Kidney (tissue), 14 donors: Measurements from ENCODE around the gene NBPF4. TPM values are rescaled to one million over a fixed set of nuclear protein-coding genes. Genes with fewer than 3 reads are reported as not detected.

Source experiments
- DNase-seq, 5 donors: peaks; one replicate each; pipeline ENCODE4 v3.0.0-alpha.2; 2013 to 2020
- FAIRE-seq: peaks from 2 replicates; lab custom pipeline; 2012; peaks lifted over from hg19 to GRCh38; lab: Jason Lieb, UNC
- H3K27ac ChIP-seq, 2 donors: one replicate each; pipeline ENCODE4 v1.7.0; 2013; ENCODE audit warnings: low read depth in 2 of 2, low read length in 2 of 2, inconsistent platforms in 1 of 2
- H3K27me3 ChIP-seq: one replicate; pipeline ENCODE4 v1.7.1; 2013; ENCODE audit warnings: low read length, inconsistent platforms; ENCODE audit not compliant: control insufficient read depth, insufficient read depth
- H3K36me3 ChIP-seq, 3 donors: one replicate each; pipeline versions ENCODE4 v1.7.0 to v1.7.1; 2013; ENCODE audit warnings: low read length in 3 of 3, control low read depth in 1 of 3, inconsistent platforms in 1 of 3; ENCODE audit not compliant: insufficient read depth in 3 of 3, control insufficient read depth in 2 of 3
- H3K4me1 ChIP-seq, 3 donors: one replicate each; pipeline versions ENCODE4 v1.7.0 to v1.7.1; 2013; ENCODE audit warnings: low read length in 3 of 3, inconsistent platforms in 1 of 3, low read depth in 1 of 3; ENCODE audit not compliant: control insufficient read depth in 2 of 3, insufficient read depth in 2 of 3
- H3K4me3 ChIP-seq, 3 donors: one replicate each; pipeline versions ENCODE4 v1.7.0 to v1.8.1; 2013; ENCODE audit warnings: low read length in 3 of 3, control low read depth in 1 of 3, inconsistent platforms in 1 of 3
- H3K9ac ChIP-seq, 3 donors: one replicate each; pipeline versions ENCODE4 v1.7.0 to v1.7.1; 2013; ENCODE audit warnings: low read length in 3 of 3, control low read depth in 1 of 3, inconsistent platforms in 1 of 3
- H3K9me3 ChIP-seq, 3 donors: one replicate each; pipeline versions ENCODE4 v1.7.0 to v1.7.1; 2013; ENCODE audit warnings: low read length in 3 of 3, control low read depth in 1 of 3, inconsistent platforms in 1 of 3; ENCODE audit not compliant: control insufficient read depth in 2 of 3, insufficient read depth in 1 of 3
- intact Hi-C: fragments of 100-400 bp; cut with DNase I; formaldehyde crosslinking; loops from one replicate; pipeline ENCODE4 v1.11.1; 2022
- polyA plus RNA-seq: library from polyadenylated mRNA; stranded (reverse); fragments of 350-450 nt; fragmentation: Illumina TruSeq; extraction: RNeasy Lipid Tissue Mini Kit (QIAGEN cat#74804); gene quantifications from one replicate; pipeline ENCODE4 v1.2.3, GENCODE V29; 2014; ENCODE audit warnings: low read depth, low replicate concordance; ENCODE audit not compliant: insufficient read depth
- total RNA-seq: library from RNA; stranded (reverse); fragmentation: NEBNext Ultra II Directional; extraction: Animal tissue kit (Norgen Biotek cat#: 25700); gene quantifications from one replicate; pipeline ENCODE4 v1.2.1, GENCODE V29; 2021
- TF ChIP-seq, protein P1 (sequence below): IDR thresholded peaks from 3 replicates; pipeline ENCODE4 v1.5.1; 2012; ENCODE audit warnings: mild to moderate bottlenecking, moderate library complexity, borderline replicate concordance; ENCODE audit not compliant: insufficient read depth; ENCODE audit errors: extremely low read depth
- donor health status: control.
- donor health status: control.
- donor health status: control.
- donor health status: control.
- donor health status: control.
- donor health status: DM: yes; HTN: yes; CAD: no.
- donor health status: Normal renal cell carcinoma (clear cell type).

The NBPF4 gene
- total and polyA plus RNA-seq, 2 donors from 2014 or later, result not detected

DNA sequence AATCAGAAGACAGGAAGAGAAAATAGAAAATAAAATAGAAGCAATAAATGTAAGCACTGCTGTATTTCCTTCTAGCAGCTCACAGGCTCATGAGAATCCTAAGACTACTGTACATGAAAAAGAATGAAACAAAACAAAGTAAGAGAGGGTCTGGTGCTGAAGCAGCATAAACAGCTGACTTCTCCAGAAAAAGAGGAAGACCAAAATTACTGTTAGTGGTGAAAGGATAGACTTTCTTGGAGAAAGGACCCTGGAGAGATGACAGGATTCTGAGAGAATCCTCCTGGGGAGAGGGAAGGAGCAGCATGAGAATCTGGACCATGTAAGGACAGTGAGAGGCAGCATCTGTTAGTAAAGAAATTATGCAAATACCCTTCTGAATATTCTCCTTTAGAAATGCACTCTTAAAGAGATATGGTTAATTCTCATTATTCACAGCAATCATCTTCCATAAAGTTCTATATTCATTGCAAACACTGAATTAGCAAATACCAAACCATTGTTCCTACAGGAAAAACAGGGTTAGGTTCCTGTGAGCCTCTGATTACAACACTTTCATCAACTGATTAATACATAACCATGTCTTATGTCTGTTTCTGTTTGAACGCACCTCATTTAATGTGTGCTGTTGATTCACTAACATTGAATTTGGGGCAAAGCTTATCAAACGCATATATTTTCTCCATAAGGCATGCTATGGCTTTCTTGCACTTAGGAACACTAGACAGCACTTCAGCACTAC is 60.7 kb downstream of the NBPF4 start:
- Histone ChIP-seq H3K36me3 (peaks cover 0 to 11% (median 3%) of the 10 kb centered on the region in 3 donors), H3K27me3 (no peaks in the 10 kb centered on the region), H3K4me3 (no peak overlapping the region), H3K4me1 (no peaks in the 10 kb centered on the region), H3K9me3 (no peaks in the 10 kb centered on the region), H3K27ac (no peak overlapping the region), H3K9ac (no peak overlapping the region)
- intact Hi-C loops, result no loop called here
- TF ChIP-seq, protein P1, sequence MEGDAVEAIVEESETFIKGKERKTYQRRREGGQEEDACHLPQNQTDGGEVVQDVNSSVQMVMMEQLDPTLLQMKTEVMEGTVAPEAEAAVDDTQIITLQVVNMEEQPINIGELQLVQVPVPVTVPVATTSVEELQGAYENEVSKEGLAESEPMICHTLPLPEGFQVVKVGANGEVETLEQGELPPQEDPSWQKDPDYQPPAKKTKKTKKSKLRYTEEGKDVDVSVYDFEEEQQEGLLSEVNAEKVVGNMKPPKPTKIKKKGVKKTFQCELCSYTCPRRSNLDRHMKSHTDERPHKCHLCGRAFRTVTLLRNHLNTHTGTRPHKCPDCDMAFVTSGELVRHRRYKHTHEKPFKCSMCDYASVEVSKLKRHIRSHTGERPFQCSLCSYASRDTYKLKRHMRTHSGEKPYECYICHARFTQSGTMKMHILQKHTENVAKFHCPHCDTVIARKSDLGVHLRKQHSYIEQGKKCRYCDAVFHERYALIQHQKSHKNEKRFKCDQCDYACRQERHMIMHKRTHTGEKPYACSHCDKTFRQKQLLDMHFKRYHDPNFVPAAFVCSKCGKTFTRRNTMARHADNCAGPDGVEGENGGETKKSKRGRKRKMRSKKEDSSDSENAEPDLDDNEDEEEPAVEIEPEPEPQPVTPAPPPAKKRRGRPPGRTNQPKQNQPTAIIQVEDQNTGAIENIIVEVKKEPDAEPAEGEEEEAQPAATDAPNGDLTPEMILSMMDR, result no peak
- no peak for FAIRE-seq
- no peak for DNase-seq

DNA sequence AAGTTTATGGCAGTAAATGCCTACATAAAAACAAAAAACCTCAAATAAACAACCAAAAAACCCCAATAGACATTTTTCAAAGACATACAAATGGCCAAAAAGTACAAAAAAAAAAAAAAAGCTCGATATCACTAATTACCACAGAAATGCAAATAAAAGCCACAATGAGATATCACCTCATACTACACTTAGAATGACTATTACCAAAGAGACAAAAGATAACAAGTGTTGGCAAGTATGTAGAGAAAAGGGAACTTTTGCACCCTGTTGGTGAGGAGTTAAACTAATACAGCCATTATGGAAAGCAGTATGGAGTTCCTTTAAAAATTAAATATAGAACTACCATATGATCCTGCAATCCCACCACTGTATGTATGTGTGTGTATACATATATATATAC is 64.9 kb downstream of the NBPF4 start:
- Histone ChIP-seq H3K4me3 (no peak overlapping the region), H3K9ac (no peak overlapping the region), H3K27me3 (no peaks in the 10 kb centered on the region), H3K9me3 (peaks cover 0 to 4% (median 0%) of the 10 kb centered on the region in 3 donors), H3K27ac (no peak overlapping the region), H3K36me3 (peaks cover 0 to 16% (median 0%) of the 10 kb centered on the region in 3 donors), H3K4me1 (no peaks in the 10 kb centered on the region)
- intact Hi-C loops, result no loop called here
- TF ChIP-seq, protein P1, result no peak
- FAIRE-seq, result no peak
- no peak for DNase-seq

Other genes starting within 250 kb of the NBPF4 start
- 30.2 TPM for gene SLC25A24, start 43.7 kb downstream of the NBPF4 start, total RNA-seq
- gene SLC25A24, start 43.7 kb downstream of the NBPF4 start, polyA plus RNA-seq, result 8.9 TPM
- not detected for gene NBPF6, start 206.3 kb upstream of the NBPF4 start, total RNA-seq
- not detected for gene NBPF6, start 206.3 kb upstream of the NBPF4 start, polyA plus RNA-seq